ENCODE data around the gene CCDC138.

CCDC138 gene

GRCh38 chr2:108920686-108921085 is 134.1 kb downstream of the CCDC138 start:
- no peak for DNase-seq

- no peak for DNase-seq
Measured at GRCh38 chr2:108921096-108922030, 134.8 kb downstream of the CCDC138 start.

DNA sequence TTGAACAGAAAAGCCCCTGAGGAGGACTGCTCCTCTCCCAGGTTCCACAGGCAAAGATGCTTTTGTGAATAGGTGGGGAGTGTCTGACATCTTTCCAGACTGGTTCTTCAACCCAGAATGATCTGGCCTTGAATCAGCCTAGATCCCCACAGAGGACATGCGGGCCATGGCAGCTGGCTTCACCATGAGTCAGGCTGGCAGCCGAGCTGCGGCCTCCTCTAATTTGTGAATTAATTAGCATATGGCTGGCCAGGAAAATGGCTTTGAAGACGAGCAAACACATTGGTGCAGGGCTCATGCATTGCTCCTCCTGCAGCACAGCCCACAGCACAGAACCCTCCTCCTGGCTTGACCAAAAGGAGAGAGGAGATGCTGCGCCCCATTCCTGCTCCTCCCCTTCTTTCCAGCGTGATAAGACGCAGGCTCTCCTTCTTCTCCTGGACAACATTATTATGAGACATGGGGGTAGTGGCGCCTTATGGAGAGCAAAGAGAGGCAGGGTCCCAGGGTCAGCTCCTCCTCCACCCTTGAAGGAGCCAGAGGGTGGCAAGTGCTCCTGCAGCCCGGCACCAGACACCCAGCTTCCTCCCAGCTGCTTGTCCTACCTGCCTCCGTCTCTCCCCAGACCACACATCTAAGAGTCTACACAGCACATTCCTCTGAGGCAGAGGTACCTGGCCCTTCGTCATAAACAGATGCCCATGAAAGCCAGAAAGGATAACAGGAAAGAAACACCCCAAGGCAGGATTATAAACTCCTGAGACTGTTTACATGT is 135.8 kb downstream of the CCDC138 start:
- peak; percentile 40 for DNase-seq

- no peak for DNase-seq
Measured at GRCh38 chr2:108923019-108923700, 136.6 kb downstream of the CCDC138 start.

GRCh38 chr2:108923736-108924579 is 137.4 kb downstream of the CCDC138 start:
- no peak for DNase-seq

GRCh38 chr2:108924580-108925251 is 138.1 kb downstream of the CCDC138 start:
- DNase-seq, result no peak

DNA sequence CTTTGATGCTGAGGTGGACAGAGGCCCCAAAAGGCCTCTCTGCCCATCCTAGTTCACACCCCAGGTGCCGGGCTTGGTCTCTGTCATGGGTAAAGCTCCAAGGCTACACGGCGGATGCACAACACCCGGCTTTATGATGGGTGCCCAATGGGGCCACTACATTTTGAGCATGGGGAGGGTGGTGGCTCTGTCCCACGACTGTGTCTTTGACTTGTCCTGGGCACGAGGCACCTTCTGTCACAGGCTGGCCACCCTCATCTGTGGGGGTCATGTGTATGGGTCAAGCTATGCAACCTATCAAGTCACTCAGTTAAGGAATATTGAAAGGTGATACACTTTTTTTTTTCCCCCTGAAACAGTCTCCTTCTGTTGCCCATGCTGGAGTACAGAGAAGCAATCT is 138.7 kb downstream of the CCDC138 start:
- DNase-seq, result no peak

DNA sequence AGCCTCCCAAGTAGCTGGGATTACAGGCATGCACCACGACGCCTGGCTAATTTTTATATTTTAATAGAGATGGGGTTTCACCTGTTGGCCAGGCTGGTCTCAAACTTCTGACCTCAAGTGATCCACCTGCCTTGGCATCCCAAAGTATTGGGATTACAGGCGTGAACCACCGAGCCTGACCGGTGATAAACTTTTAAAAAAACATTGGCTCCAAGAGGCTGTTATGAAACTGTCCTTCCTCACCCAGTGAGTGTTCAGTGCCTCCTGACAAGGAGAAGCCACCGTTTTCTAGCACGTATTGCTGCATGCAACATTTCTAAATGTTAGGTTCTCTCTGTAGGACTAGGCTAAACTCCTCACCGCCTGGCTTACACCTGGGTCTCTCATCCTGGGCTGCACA is 139.2 kb downstream of the CCDC138 start:
- DNase-seq, result no peak

Data from HCEC 1CT (cell line).